Measurements from ENCODE around the gene WDR19.

The WDR19 gene

DNA sequence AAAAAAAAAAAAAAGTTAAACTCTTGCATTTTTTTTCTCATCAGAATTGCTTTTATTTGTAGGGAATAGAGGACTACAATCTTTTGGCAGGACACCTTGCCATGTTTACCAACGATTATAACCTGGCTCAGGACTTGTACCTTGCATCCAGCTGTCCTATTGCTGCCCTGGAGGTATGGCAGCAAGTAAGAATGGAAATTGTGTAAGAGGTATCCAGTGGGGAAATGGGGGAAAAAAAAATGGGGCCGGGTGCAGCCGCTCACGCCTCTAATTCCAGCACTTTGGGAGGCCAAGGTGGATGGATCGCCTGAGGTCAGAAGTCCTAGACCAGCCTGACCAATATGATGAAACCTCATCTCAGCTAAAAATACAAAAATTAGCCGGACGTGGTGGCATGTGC, 49.8 kb downstream of the WDR19 start:
- no peaks in the 10 kb centered on the region for H3K27me3 Mint-ChIP-seq (ENCODE audit: low read depth)
- H3K27ac Mint-ChIP-seq = no peak overlapping the region
- TF ChIP-seq, protein P1, sequence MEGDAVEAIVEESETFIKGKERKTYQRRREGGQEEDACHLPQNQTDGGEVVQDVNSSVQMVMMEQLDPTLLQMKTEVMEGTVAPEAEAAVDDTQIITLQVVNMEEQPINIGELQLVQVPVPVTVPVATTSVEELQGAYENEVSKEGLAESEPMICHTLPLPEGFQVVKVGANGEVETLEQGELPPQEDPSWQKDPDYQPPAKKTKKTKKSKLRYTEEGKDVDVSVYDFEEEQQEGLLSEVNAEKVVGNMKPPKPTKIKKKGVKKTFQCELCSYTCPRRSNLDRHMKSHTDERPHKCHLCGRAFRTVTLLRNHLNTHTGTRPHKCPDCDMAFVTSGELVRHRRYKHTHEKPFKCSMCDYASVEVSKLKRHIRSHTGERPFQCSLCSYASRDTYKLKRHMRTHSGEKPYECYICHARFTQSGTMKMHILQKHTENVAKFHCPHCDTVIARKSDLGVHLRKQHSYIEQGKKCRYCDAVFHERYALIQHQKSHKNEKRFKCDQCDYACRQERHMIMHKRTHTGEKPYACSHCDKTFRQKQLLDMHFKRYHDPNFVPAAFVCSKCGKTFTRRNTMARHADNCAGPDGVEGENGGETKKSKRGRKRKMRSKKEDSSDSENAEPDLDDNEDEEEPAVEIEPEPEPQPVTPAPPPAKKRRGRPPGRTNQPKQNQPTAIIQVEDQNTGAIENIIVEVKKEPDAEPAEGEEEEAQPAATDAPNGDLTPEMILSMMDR (IDR thresholded peaks at IDR 0.05; ENCODE audit: unreplicated experiment in 3 of 3) = no peak
- H3K36me3 Mint-ChIP-seq (ENCODE audit: low read depth) = peaks cover 32% of the 10 kb centered on the region
- no peak overlapping the region for H3K4me3 Mint-ChIP-seq
- peaks cover 3% of the 10 kb centered on the region for H3K4me1 Mint-ChIP-seq
- no peaks in the 10 kb centered on the region for H3K9me3 Mint-ChIP-seq

DNA sequence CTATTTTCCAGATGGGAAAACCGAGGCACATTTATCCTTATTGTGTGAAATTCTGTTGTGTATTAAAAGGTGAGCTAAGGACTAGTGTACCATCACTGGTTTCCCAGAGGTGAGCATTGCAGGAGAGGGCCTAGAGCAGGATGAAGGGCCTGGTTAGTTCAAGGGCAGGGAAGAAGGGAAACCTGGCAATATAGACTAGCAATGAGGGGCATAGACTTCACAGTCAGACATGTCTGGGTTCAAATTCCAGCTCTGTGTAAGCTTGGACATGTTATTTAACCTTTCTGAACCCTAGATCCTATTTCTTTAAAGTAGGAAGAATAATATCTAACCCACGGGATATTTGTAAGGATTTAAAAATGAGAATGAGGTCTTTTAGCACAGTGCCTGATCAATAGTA, 50.8 kb downstream of the WDR19 start:
- H3K4me1 Mint-ChIP-seq = peaks cover 3% of the 10 kb centered on the region
- peaks cover 39% of the 10 kb centered on the region for H3K36me3 Mint-ChIP-seq (ENCODE audit: low read depth)
- H3K9me3 Mint-ChIP-seq = no peaks in the 10 kb centered on the region
- no peak overlapping the region for H3K27ac Mint-ChIP-seq
- TF ChIP-seq, protein P1 (IDR thresholded peaks at IDR 0.05; ENCODE audit: unreplicated experiment in 3 of 3) = no peak
- no peak overlapping the region for H3K4me3 Mint-ChIP-seq
- H3K27me3 Mint-ChIP-seq (ENCODE audit: low read depth) = no peaks in the 10 kb centered on the region

DNA sequence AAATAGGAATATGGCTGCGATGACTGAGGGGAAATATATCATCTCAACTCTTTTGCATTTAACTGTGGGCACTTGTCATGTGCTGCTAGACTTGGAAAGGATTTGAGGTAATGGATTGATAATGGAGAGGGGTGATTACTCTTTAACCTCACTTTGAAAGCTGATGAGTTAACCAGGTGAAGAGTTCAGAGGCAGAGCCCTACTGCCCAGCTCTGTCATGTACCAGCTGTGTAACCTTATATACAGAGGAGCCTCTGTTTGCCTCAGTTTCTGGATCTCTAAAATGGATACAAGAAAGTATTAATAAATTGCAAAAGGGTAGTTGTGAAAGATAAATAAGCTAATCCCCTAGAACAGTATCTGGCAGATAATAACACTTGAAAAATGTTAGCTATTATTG, 51.5 kb downstream of the WDR19 start:
- TF ChIP-seq, protein P1 (IDR thresholded peaks at IDR 0.05; ENCODE audit: unreplicated experiment in 3 of 3) = no peak
- no peaks in the 10 kb centered on the region for H3K4me1 Mint-ChIP-seq
- peaks cover 40% of the 10 kb centered on the region for H3K36me3 Mint-ChIP-seq (ENCODE audit: low read depth)
- H3K4me3 Mint-ChIP-seq = no peak overlapping the region
- no peaks in the 10 kb centered on the region for H3K9me3 Mint-ChIP-seq
- no peaks in the 10 kb centered on the region for H3K27me3 Mint-ChIP-seq (ENCODE audit: low read depth)
- H3K27ac Mint-ChIP-seq = no peak overlapping the region

DNA sequence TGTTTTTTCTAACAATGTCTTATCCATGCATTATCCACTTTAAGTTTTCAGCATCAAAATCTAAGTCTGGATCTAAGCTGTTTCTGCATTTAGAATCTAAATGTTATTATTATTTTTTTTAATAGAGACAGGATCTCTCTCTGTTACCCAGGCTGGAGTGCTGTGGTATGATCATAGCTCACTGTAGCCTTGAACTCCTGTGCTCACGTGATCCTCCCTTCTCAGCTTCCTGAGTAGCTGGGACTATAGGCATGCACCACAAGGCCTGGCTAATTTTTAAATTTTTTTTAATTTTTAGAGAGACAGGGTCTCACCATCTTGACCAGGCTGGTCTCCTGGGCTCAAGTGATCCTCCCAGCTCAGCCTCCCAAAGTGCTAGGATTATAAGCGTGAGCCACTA, 52.7 kb downstream of the WDR19 start:
- Mint-ChIP-seq H3K27me3 (ENCODE audit: low read depth) (no peaks in the 10 kb centered on the region), H3K4me3 (no peak overlapping the region)
- TF ChIP-seq, protein P1 (IDR thresholded peaks at IDR 0.05; ENCODE audit: unreplicated experiment in 3 of 3) = no peak

DNA sequence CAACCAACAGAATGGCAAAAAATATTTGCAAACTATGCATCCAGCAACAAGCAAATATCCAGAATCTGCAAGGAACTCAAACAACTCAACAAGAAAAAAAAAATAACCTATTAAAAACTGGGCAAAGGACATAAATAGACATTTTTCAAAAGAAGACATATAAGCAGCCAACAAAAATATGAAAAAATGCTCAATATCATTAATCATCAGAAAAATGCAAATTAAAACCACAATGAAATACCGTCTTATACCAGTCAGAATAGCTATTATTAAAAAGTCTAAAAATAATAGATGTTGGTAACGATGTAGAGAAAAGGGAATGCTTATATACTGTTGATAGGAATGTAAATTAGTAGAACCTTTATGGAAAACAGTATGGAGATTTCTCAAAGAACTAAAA, 53.4 kb downstream of the WDR19 start:
- Mint-ChIP-seq H3K9me3 (no peaks in the 10 kb centered on the region), H3K36me3 (ENCODE audit: low read depth) (peaks cover 42% of the 10 kb centered on the region), H3K27ac (no peak overlapping the region), H3K4me1 (no peaks in the 10 kb centered on the region), H3K4me3 (no peak overlapping the region), H3K27me3 (ENCODE audit: low read depth) (no peaks in the 10 kb centered on the region)
- TF ChIP-seq, protein P1 (IDR thresholded peaks at IDR 0.05; ENCODE audit: unreplicated experiment in 3 of 3) = no peak

More for the DNA sequence above, 52.7 kb downstream of the WDR19 start:
- Mint-ChIP-seq H3K4me1 (no peaks in the 10 kb centered on the region), H3K27ac (no peak overlapping the region), H3K9me3 (no peaks in the 10 kb centered on the region), H3K36me3 (ENCODE audit: low read depth) (peaks cover 42% of the 10 kb centered on the region)

DNA sequence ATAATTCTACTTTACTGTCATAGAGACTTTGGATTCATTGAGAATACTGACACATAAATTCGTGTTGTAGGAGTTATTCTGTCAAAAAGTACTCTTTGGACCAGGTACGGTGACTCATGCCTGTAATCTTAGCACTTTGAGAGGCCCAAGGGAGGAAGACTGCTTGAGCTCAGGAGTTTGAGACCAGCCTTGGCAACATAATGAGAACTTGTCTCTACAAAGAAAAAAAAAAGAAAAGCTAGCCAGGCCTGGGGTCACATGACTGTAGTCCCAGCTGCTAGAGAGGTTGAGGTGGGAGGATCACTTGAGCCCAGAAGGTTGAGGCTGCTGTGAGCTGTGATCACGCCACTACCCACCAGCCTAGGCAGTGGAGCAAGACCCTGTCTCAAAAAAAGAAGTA, 54.9 kb downstream of the WDR19 start:
- no peak overlapping the region for H3K4me3 Mint-ChIP-seq
- TF ChIP-seq, protein P1 (IDR thresholded peaks at IDR 0.05; ENCODE audit: unreplicated experiment in 3 of 3) = no peak
- peaks cover 50% of the 10 kb centered on the region for H3K36me3 Mint-ChIP-seq (ENCODE audit: low read depth)
- no peaks in the 10 kb centered on the region for H3K4me1 Mint-ChIP-seq
- no peaks in the 10 kb centered on the region for H3K9me3 Mint-ChIP-seq
- no peaks in the 10 kb centered on the region for H3K27me3 Mint-ChIP-seq (ENCODE audit: low read depth)
- H3K27ac Mint-ChIP-seq = no peak overlapping the region

Data from nephron (organoid).